ENCODE measurements around the gene FIGNL1.
A peak's percentile ranks its signal among the peaks of the same experiment; 100 is the strongest.

FIGNL1 gene

GRCh38 chr7:50449881-50450589, at the start of gene FIGNL1:
Gene FIGNL1 (minus strand): TSS chr7:50450350. CDS start chr7:50447287, 3,063 bp downstream.
- DNase-seq (ENCODE audit: low read depth), result peak; percentile 24

DNA sequence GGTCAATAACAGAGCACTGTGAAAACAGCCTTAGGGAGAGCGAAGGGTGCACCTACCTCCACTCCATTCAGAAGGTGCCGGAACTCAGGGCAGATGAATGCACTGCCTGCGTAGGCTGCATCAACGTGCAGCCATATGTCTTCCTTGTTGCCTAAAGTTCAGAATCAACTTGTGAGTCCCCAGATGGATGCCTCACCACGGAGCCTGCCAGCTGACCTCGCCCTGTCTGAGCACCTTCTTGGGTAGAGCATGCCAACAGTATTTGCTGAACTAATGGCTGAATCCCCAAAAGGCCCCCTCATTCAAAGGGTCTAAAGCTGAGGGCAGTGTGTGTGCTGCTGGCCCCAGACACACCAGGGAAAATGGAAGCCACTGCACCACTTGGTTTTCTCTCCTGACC, 48.9 kb upstream of the FIGNL1 start:
- DNase-seq (ENCODE audit: low read depth), result no peak

GRCh38 chr7:50497968-50498367, 47.8 kb upstream of the FIGNL1 start:
- DNase-seq (ENCODE audit: low read depth), result no peak

- DNase-seq (ENCODE audit: low read depth), result no peak
Observed at GRCh38 chr7:50497068-50497642, 47.0 kb upstream of the FIGNL1 start.

GRCh38 chr7:50496569-50496968, 46.4 kb upstream of the FIGNL1 start:
- no peak for DNase-seq (ENCODE audit: low read depth)

DNA sequence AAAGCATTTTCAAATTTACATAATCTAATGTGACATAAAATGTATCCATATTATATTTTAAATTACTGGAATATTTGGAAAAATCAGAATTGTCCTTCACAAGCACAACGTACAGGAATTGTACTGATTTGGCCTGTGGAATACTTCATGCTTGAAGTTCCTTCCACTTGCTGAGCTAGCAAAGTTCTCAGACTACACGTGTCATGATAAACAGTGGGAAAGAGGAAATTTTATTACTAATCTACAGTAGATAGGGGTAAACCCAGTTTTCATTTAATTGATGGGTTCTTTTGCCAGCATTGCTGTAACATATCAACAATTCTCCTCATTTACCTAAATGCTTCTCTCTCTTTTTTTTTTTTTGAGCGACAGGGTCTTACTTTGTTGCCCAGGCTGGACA, 45.6 kb upstream of the FIGNL1 start:
- DNase-seq (ENCODE audit: low read depth), result no peak

DNA sequence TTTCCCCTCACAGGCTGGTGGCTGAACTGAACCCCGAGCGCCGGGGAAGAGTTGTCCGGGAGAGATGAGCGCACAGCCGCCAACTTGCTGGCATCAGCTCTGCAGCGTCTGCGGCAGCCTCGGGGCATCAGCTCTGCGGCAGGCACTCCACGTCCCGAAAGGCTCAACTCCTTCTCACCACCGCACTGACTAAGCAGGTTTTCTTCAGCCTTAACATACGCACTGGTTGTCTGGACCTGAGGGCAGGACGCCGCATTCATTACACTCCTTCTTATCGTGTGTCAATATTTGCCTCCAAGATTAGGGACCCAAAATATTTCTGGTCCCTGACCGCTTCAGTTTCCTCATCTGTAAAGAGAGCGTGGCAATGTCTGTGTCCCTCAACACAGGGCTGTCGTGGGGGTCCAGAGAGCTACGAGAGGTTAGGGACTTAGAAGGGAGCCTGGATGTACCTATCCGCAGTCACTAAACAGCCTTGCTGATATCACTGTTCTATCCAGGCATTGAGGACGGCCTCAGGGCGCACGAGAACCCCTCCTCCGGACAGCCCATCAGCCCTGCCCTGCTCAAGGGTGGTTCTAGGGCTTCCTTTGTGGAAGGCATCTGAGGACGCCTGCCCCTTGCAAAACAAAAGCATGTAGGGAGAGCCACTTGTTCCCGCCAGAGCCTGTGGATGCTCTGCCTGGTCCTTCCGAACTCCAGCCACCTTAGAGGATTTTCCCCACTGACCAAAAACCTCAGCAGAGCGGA, 42.8 kb upstream of the FIGNL1 start:
- DNase-seq (ENCODE audit: low read depth), result no peak

DNA sequence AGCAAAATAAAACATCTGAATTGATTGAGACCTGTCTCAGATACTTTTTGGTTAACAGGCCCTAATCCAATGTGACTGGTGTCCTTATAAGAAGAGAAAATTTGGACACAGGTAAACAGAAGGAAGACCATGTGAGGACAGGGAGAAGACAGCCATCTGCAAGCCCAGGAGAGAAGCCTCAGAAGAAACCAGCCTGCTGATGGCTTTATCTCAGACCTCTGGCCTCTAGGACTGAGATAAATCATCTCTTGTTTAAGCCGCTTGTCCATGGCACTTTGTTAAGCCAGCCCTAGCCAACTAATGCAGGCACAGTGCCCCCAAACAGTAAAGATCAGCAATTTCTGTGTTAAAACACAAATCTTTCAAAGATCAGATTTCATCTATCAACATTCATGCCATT, 41.8 kb upstream of the FIGNL1 start:
- DNase-seq (ENCODE audit: low read depth), result no peak

GRCh38 chr7:50491209-50491608, 41.1 kb upstream of the FIGNL1 start:
- no peak for DNase-seq (ENCODE audit: low read depth)

DNA sequence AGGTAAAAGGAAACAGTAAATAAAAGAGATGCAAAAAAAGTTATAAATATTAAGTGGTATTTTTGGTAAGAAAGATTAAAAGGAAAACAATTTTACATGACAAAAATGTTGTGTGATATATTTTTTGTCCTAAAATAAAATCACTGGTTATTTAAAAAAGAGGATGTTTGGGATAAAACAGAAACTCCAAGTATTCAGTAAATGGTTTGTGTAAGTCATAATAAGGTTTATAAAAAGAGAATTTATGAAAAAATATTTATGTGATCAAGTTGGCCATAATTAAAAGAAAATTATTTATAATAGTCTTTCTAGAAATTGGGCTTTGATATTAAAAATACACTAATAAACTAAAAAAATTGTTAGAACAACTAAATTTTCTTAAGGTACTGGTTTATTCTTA, 38.2 kb upstream of the FIGNL1 start:
- DNase-seq (ENCODE audit: low read depth), result no peak

DNA sequence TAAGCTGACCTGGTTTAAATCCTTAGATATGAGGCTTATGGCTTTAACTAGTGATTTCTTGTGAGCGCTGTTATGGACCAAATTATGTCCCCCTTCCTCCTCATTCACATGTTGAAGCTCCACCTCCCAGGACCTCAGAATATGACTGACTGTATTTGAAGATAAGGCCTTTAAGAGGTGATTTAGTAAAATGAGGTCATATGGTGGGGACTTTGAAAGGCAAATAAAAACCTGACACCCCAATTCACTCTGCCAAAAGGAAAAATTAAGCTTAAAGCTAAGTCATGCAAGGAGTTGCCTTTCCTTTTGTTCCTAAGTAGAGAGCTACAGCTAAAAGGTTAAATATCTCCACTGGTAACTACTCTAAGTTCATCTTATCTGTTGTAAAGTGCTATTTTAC, 36.4 kb upstream of the FIGNL1 start:
- DNase-seq (ENCODE audit: low read depth), result no peak

GRCh38 chr7:50481867-50482266, 31.7 kb upstream of the FIGNL1 start:
- DNase-seq (ENCODE audit: low read depth), result no peak

DNA sequence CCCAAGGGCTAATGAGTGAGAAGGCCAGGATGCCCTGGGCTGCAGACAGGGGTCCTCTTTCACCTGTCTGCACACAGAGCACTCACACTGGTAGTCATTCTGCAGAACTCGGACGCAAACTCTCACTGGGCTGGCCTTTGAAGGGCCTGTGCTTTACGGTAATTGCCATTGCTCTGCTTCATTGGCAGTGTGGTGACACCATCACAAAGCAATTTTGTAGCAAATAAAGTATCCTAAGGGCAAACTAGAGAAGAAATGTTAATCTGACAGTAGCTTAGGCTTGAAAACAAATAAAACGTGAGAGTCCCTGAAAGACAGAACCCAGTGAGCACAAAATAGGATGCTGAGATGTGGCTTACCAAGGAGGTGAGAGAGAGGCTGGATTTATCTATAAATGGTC, 30.6 kb upstream of the FIGNL1 start:
- DNase-seq (ENCODE audit: low read depth), result no peak

DNA sequence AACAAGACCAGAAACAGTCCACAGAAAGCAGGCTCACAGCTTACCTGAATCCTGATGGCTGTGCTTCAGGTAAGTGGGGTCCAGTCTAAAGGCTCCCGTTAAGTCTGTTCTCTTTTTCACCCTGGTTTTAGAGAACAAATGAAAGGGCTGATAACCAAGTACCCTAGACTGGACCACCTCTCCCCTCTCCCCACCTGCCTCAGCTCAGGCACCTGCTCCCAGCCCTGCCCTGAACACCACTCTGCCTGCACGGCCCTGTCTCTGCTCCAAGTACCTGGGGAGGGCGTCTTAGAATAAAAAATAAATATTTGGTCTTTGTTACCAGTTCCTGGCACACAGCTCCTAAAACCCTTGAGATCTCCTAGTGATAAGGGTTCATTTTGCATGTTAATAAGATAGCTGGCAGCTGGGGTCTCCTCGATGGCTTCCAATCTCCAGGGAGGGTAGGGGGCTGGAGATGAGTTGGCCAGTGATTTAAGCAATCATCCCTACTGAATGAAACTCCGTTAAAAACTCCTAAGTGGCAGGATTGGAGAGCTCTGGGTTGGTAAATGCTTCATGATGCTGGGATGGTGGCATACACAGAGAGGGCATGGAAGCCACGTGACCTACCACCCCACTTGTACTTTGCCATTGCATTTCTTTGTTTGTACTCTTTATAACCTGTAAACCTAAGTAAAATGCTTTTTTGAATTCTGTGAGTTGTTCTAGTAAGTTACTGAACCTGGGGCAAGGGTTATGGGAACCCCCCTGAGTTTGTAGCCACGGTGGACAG, 29.8 kb upstream of the FIGNL1 start:
- DNase-seq (ENCODE audit: low read depth), result no peak

- no peak for DNase-seq (ENCODE audit: low read depth)
Observed at GRCh38 chr7:50477640-50478039, 27.5 kb upstream of the FIGNL1 start.

- no peak for DNase-seq (ENCODE audit: low read depth)
Observed at GRCh38 chr7:50476953-50477625, 26.9 kb upstream of the FIGNL1 start.

DNA sequence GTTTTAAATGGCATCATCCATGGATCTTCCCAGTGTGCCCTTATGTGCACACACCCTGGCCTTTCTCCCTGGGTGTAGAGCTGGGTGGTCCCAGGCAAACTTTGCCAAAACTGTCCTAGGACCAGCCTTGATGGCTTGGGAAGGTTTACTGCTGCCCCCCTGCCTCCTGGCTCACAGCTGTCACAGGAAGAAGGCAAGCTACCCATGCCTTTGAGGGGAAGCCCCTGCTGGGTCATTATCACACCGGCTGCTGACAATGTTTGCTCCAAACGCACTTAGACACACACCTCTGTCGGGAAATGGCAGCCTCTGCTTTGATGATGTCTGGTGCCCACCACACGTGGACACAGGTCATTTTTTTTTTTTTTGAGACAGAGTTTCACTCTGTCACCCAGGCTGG, 25.2 kb upstream of the FIGNL1 start:
- DNase-seq (ENCODE audit: low read depth), result no peak

GRCh38 chr7:50474382-50475160, 24.4 kb upstream of the FIGNL1 start:
- DNase-seq (ENCODE audit: low read depth), result no peak

DNA sequence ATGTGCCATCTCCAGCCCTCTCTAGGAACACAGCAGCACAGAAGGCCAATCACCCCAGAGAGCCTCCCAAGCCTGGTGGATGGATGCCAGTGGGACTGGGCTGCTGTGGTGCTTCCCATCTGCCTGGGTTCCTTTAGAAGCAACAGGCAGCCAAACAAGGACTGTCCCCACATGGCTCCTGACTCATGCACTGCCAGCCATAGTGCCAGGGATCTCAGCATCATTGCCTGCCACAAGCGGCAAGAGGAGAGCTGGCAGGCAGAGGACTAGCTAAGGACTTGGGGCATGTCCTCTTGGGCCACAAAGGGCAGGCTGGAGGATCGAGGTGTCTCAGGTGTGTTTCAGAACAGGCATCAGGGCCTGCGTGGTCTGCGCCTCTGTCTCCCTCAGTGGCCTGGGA, 23.4 kb upstream of the FIGNL1 start:
- DNase-seq (ENCODE audit: low read depth), result no peak

DNA sequence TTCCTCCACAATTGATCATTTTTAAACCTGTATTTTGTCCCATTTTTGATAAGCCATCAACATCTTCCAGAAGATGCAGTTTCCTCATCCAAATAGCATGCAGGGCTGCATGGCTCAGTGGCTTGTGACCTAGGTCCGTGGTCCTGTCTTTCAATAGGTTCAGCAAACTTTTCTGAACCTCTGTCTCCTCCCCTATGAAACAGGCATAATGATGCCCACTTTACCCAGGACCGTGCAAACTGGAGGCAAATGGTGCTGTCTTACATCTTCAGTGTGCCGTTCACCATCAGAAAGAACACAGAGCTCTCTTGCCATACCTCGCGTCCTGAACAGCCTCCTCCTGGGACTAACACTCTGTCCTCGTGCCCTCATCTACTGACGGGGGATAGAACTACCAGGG, 22.3 kb upstream of the FIGNL1 start:
- no peak for DNase-seq (ENCODE audit: low read depth)

DNA sequence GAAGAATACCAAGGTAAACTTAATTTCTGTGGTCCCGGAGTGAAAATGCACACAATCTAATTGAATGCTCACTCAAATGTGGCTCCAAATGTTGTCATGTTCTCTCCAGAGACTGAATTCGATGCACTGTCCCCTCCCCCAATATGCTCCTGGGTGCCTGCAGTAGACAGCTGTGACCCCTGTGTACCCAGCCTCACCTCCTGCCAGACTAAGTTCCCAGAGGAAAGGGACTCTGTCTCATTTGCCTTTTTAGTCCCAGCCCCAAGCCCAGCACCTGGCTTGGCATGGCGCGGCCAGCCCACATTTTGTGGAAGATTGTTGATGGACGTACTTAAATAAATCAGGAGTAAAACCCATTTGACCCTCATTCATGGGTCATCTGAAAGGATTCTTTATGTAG, 21.8 kb upstream of the FIGNL1 start:
- DNase-seq (ENCODE audit: low read depth), result no peak
